K562 (cell line): ENCODE measurements around the gene IL17RC. TPM values are rescaled to one million over a fixed set of nuclear protein-coding genes. Genes with fewer than 3 reads are reported as not detected.
A peak's percentile ranks its signal among the peaks of the same experiment; 100 is the strongest.

Experiments used
- ATAC-seq: fragments of 200-7000 bp; cut with Tn5 transposase; 3 replicates; pipeline ENCODE4 v1.9.1; 2020; ENCODE audit warnings: moderate library complexity
- BruUV-seq: library from RNA; stranded (reverse); fragments of 400-500 nt; replicated peaks from 2 replicates; lab custom pipeline; 2021; lab: Mats Ljungman, UMichigan
- CTCF ChIA-PET: fragments of 300-600 bp; formaldehyde crosslinking; extraction: SDS; loops from one replicate; lab custom pipeline; 2021; ENCODE audit warnings: low intra/inter-chr PET ratio; lab: Yijun Ruan, JAX
- POLR2A ChIA-PET: fragments of 300-600, 350-650 bp; sonication (Branson Sonifier 250); formaldehyde crosslinking; extraction: SDS; loops from one replicate; lab custom pipeline; 2021; ENCODE audit warnings: antibody characterized with exemption, inconsistent platforms; lab: Yijun Ruan, JAX
- DNase-seq, 4 experiments: peaks; one replicate each; pipeline versions ENCODE4 v3.0.0 to v3.0.0-alpha.2; 2011 to 2018; ENCODE audit warnings: low spot score in 3 of 4, mixed read lengths in 3 of 4; ENCODE audit errors: extremely low read depth in 1 of 4
- FAIRE-seq: peaks from 2 replicates; lab custom pipeline; 2011; peaks lifted over from hg19 to GRCh38; lab: Jason Lieb, UNC
- H2AFZ ChIP-seq: 2 replicates; pipeline ENCODE4 v1.6.0; 2011; ENCODE audit warnings: low read depth, low read length, control low read depth, inconsistent platforms
- H3K27ac ChIP-seq: fragments of 200-600 bp; 3 replicates; pipeline ENCODE4 v1.8.0; 2011; ENCODE audit warnings: low read depth, mild to moderate bottlenecking, control low read depth, inconsistent platforms, low read length, moderate library complexity, mixed read lengths; ENCODE audit errors: extremely low read depth
- H3K27me3 ChIP-seq, 2 experiments: fragments of 300-600 bp in 1 of 2; 2 replicates in 1 of 2; 3 replicates in 1 of 2; pipeline versions ENCODE4 v1.6.0 to v1.8.0; 2011; ENCODE audit warnings: inconsistent platforms in 2 of 2, low read length in 2 of 2, mild to moderate bottlenecking in 1 of 2, mixed read lengths in 1 of 2, moderate library complexity in 1 of 2; ENCODE audit not compliant: control insufficient read depth in 2 of 2, insufficient read depth in 2 of 2
- H3K36me3 ChIP-seq: fragments of 300-600 bp; 3 replicates; pipeline ENCODE4 v1.8.0; 2011; ENCODE audit warnings: mild to moderate bottlenecking, low read length, inconsistent platforms; ENCODE audit not compliant: control insufficient read depth, insufficient read depth
- H3K4me1 ChIP-seq, 2 experiments: fragments of 200-600 bp in 1 of 2; replicated peaks in 1 of 2; 2 replicates in 1 of 2; 3 replicates in 1 of 2; pipeline versions ENCODE4 v1.5.1 to v1.8.0; 2011; ENCODE audit warnings: inconsistent platforms in 2 of 2, low read length in 2 of 2, mild to moderate bottlenecking in 1 of 2, mixed read lengths in 1 of 2, moderate library complexity in 1 of 2; ENCODE audit not compliant: control insufficient read depth in 2 of 2, insufficient read depth in 2 of 2
- H3K4me2 ChIP-seq: 2 replicates; pipeline ENCODE4 v1.6.1; 2011; ENCODE audit warnings: low read length, control low read depth, inconsistent platforms, mixed read lengths; ENCODE audit not compliant: insufficient read depth
- H3K4me3 ChIP-seq: fragments of 200-600 bp; sonication (generic), shearing (Covaris generic); 2 replicates; pipeline ENCODE4 v1.5.1; 2016; ENCODE audit warnings: control low read depth, inconsistent platforms
- H3K79me2 ChIP-seq: fragments of 200-600 bp; 3 replicates; pipeline ENCODE4 v1.8.0; 2011; ENCODE audit warnings: low read length, inconsistent platforms; ENCODE audit not compliant: control insufficient read depth, insufficient read depth
- H3K9ac ChIP-seq, 2 experiments: 2 replicates each; pipeline versions ENCODE4 v1.6.0 to v1.6.1; 2011; ENCODE audit warnings: low read depth in 2 of 2, low read length in 2 of 2, control low read depth in 1 of 2, inconsistent platforms in 1 of 2, mild to moderate bottlenecking in 1 of 2, mixed read lengths in 1 of 2; ENCODE audit not compliant: insufficient read depth in 1 of 2
- H3K9me1 ChIP-seq: one replicate; pipeline ENCODE4 v1.6.0; 2011; ENCODE audit warnings: inconsistent platforms, mild to moderate bottlenecking, low read length, moderate library complexity; ENCODE audit not compliant: control insufficient read depth, insufficient read depth
- H3K9me3 ChIP-seq: replicated peaks from 2 replicates; pipeline ENCODE4 v1.5.1; 2011; ENCODE audit warnings: low read depth, low read length, inconsistent platforms; ENCODE audit not compliant: control insufficient read depth, insufficient read depth
- H4K20me1 ChIP-seq: replicated peaks from 2 replicates; pipeline ENCODE4 v1.6.1; 2011; ENCODE audit warnings: low read length, inconsistent platforms, mixed read lengths; ENCODE audit not compliant: control insufficient read depth, insufficient read depth
- CBX8 ChIP-seq: fragments of 200-600 bp; sonication (generic); IDR thresholded peaks from 2 replicates; pipeline ENCODE4 v1.6.1; 2012; ENCODE audit warnings: borderline replicate concordance, mixed run types, low read depth, mild to moderate bottlenecking, moderate library complexity, mixed read lengths, low read length, control low read depth, inconsistent platforms; ENCODE audit not compliant: poor library complexity, severe bottlenecking; ENCODE audit errors: extremely low read depth
- ELF2 ChIP-seq: fragments of 250-450 bp; sonication (Bioruptor Pico); IDR thresholded peaks from 2 replicates; pipeline ENCODE4 v1.5.0; 2021; ENCODE audit warnings: mild to moderate bottlenecking
- FOXJ2 ChIP-seq: fragments of 200-800 bp; sonication (Bioruptor generic); IDR thresholded peaks from 2 replicates; pipeline ENCODE4 v1.6.1; 2016; ENCODE audit warnings: missing genetic modification characterization, missing compliant biosample characterization
- HEY1 ChIP-seq: fragments of 250-450 bp; sonication (Bioruptor Pico); IDR thresholded peaks from 2 replicates; pipeline ENCODE4 v1.5.0; 2020; ENCODE audit warnings: mild to moderate bottlenecking, moderate library complexity, borderline replicate concordance
- RBBP5 ChIP-seq: fragments of 200-600 bp; sonication (generic); IDR thresholded peaks from 2 replicates; pipeline ENCODE4 v1.6.1; 2012; ENCODE audit warnings: borderline replicate concordance, mild to moderate bottlenecking, low read length, control low read depth, inconsistent platforms; ENCODE audit not compliant: insufficient read depth, poor library complexity, severe bottlenecking
- SNAPC5 ChIP-seq: fragments of 250-450 bp; sonication (Bioruptor Pico); IDR thresholded peaks from 2 replicates; pipeline ENCODE4 v1.8.0; 2021; ENCODE audit warnings: moderate library complexity, mild to moderate bottlenecking, inconsistent platforms
- SPI1 ChIP-seq: IDR thresholded peaks from 2 replicates; pipeline ENCODE4 v1.6.1; 2011; ENCODE audit warnings: low read depth, low read length, control low read depth, borderline replicate concordance
- ZFP30 ChIP-seq: fragments of 250-450 bp; sonication (Bioruptor Pico); IDR thresholded peaks from 2 replicates; pipeline ENCODE4 v1.8.0; 2022; ENCODE audit warnings: moderate library complexity, mild to moderate bottlenecking, inconsistent platforms, borderline replicate concordance
- ZNF408 ChIP-seq: fragments of 250-450 bp; sonication (Bioruptor Pico); IDR thresholded peaks from 2 replicates; pipeline ENCODE4 v1.4.0; 2020; ENCODE audit warnings: low read depth, mild to moderate bottlenecking, moderate library complexity
- WGBS: fragments of 100-300 bp; shearing (Covaris generic); methylation state at CpG from one replicate; pipeline ENCODE4 v1.1.6; 2016; ENCODE audit warnings: low coverage, mixed read lengths; ENCODE audit not compliant: insufficient coverage; ENCODE audit errors: missing lambda C conversion rate; 5-methylcytosine and 5-hydroxymethylcytosine counted together
- in situ Hi-C: fragments of 300-500 bp; cut with MboI; formaldehyde crosslinking; loops from 4 replicates; pipeline ENCODE4 v1.15.0; 2018; ENCODE audit warnings: inconsistent platforms, mixed read lengths
- intact Hi-C: fragments of 100-400 bp; cut with micrococcal nuclease; formaldehyde crosslinking; loops from 2 replicates; pipeline ENCODE4 v1.14.2; 2022
- polyA plus RNA-seq, 8 experiments: library from polyadenylated mRNA; depleted of rRNA in 4 of 8; stranded (reverse) in 5 of 8; unstranded in 3 of 8; fragments of >200 nt; fragmentation: Nextera tagmentation in 2 of 8; fragmentation: Illumina TruSeq in 1 of 8; extraction: Ambion mirVana in 2 of 8; extraction: Trizol in 1 of 8; gene quantifications; 2 replicates each; pipeline versions ENCODE4 v1.2.1 to v1.2.3, GENCODE V29; 2011 to 2014; ENCODE audit warnings: inconsistent platforms in 1 of 8, missing spikeins in 1 of 8
- total RNA-seq, 7 experiments: library from RNA; depleted of rRNA in 6 of 7; stranded (reverse); fragments of >200 nt in 6 of 7; fragmentation: Illumina TruSeq in 2 of 7; extraction: Trizol in 2 of 7; gene quantifications; 2 replicates each; pipeline versions ENCODE4 v1.2.1 to v1.2.3, GENCODE V29; 2011 to 2021; ENCODE audit warnings: low replicate concordance in 1 of 7
- TF ChIP-seq, protein P1 (sequence below), 2 experiments: IDR thresholded peaks; 2 replicates each; pipeline ENCODE4 v1.6.1; 2011; ENCODE audit warnings: borderline replicate concordance in 1 of 2, control low read depth in 1 of 2, low read depth in 1 of 2, low read length in 1 of 2, mild to moderate bottlenecking in 1 of 2, mixed read lengths in 1 of 2, moderate library complexity in 1 of 2; ENCODE audit not compliant: insufficient read depth in 1 of 2, insufficient read length in 1 of 2, poor library complexity in 1 of 2, severe bottlenecking in 1 of 2; ENCODE audit errors: extremely low read depth in 1 of 2
- TF ChIP-seq, protein P2 (sequence below): sonication (generic); formaldehyde crosslinking; IDR thresholded peaks from 2 replicates; pipeline ENCODE4 v1.9.0; 2022; ENCODE audit warnings: mild to moderate bottlenecking, missing genetic modification reagents

Gene IL17RC
- total and polyA plus RNA-seq, 9 of the 15 experiments (the other 6 are each of a cell fraction or from before 2014, with no cell fraction given): 0.15 to 11.4 (median 7.1) TPM; not detected in 1

- 45% methylated on average over 7 of the region's 7 CpGs for WGBS
- POLR2A ChIA-PET: interaction anchor here (0.7 to 0.9 kb wide), 2 partner anchors 7 to 77 kb away, joined by 3 read pairs; partner anchors contain the start of genes EMC3 and IL17RC
- H2AFZ ChIP-seq: no peak overlapping the region
- no peak for ATAC-seq
- no peaks in the 10 kb centered on the region for H3K9me1 ChIP-seq
- no peak overlapping the region for H3K4me2 ChIP-seq
- FAIRE-seq: peak; percentile 46
- no peaks in the 10 kb centered on the region for H3K36me3 ChIP-seq
- H3K9ac ChIP-seq: no peak overlapping the region
- intact Hi-C loops: no loop called here
- H3K27me3 ChIP-seq: no peaks in the 10 kb centered on the region
- no TSS peak for BruUV-seq
- H3K4me3 ChIP-seq: no peak overlapping the region
- H3K9me3 ChIP-seq: no peaks in the 10 kb centered on the region
- CTCF ChIA-PET: no interaction called here
- no peaks in the 10 kb centered on the region for H3K79me2 ChIP-seq
- in situ Hi-C loops: no loop called here
- peaks cover 17 to 18% of the 10 kb centered on the region in 2 experiments for H3K4me1 ChIP-seq
- TF ChIP-seq SPI1: peak; percentile 63; the same call in 1 of the 2 replicates
- no peak for TF ChIP-seq FOXJ2 (tag)
- TF ChIP-seq, all 486 proteins: peak for 1
- no peak for DNase-seq
- H4K20me1 ChIP-seq: no peaks in the 10 kb centered on the region
- H3K27ac ChIP-seq: no peak overlapping the region
Measured at GRCh38 chr3:9909221-9910013, 7.5 kb upstream of the IL17RC start.

- POLR2A ChIA-PET: interaction anchor here (0.6 to 3.6 kb wide), 13 partner anchors 9 to 238 kb away, joined by 3 to 28 read pairs (median 3); partner anchors contain the start of genes CRELD1 and IL17RE
- no peak for TF ChIP-seq ELF2 (CRISPR knock-in tag)
- TF ChIP-seq, protein P1, sequence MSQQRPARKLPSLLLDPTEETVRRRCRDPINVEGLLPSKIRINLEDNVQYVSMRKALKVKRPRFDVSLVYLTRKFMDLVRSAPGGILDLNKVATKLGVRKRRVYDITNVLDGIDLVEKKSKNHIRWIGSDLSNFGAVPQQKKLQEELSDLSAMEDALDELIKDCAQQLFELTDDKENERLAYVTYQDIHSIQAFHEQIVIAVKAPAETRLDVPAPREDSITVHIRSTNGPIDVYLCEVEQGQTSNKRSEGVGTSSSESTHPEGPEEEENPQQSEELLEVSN (IDR thresholded peaks at IDR 0.05; ENCODE audit: borderline replicate concordance in 1 of 2, extremely low read depth in 1 of 2, insufficient read depth in 1 of 2, insufficient read length in 1 of 2, low read depth in 1 of 2, low read length in 1 of 2, poor library complexity in 1 of 2, severe bottlenecking in 1 of 2): peak in 1 of 2 experiments; percentile 38
- TF ChIP-seq HEY1 (CRISPR knock-in tag): no peak
- no peak for TF ChIP-seq SNAPC5 (CRISPR knock-in tag)
- no peak for TF ChIP-seq ZFP30 (CRISPR knock-in tag)
- TF ChIP-seq ZNF408: no peak
- no peak for TF ChIP-seq CBX8
- peak; percentile 5 for TF ChIP-seq RBBP5
- TF ChIP-seq, protein P2, sequence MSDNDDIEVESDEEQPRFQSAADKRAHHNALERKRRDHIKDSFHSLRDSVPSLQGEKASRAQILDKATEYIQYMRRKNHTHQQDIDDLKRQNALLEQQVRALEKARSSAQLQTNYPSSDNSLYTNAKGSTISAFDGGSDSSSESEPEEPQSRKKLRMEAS: 0 out of 2 replicates have a peak, but pooled peaks have one; percentile 2
Measured at GRCh38 chr3:9911863-9912262, 5.0 kb upstream of the IL17RC start.

More at GRCh38 chr3:9911863-9912262, 5.0 kb upstream of the IL17RC start:
- in situ Hi-C loops: no loop called here
- WGBS: 13% methylated on average over 8 of the region's 8 CpGs
- peak overlapping the region; percentile 10 to 78; a peak in 1 of 4 replicates for H3K9ac ChIP-seq
- DNase-seq (peak in 1 of 4 experiments; percentile 76), ATAC-seq (peak; percentile 52), FAIRE-seq (peak; percentile 95)
- intact Hi-C loops: no loop called here
- H3K4me1 ChIP-seq: peaks cover 22 to 33% of the 10 kb centered on the region in 2 experiments
- peak overlapping the region; percentile 3 for H2AFZ ChIP-seq
- peak overlapping the region; percentile 47; the same call in 1 of the 2 replicates for H3K4me2 ChIP-seq
- no peaks in the 10 kb centered on the region for H3K27me3 ChIP-seq
- no TSS peak for BruUV-seq
- no peaks in the 10 kb centered on the region for H4K20me1 ChIP-seq
- no peaks in the 10 kb centered on the region for H3K36me3 ChIP-seq
- no peaks in the 10 kb centered on the region for H3K9me3 ChIP-seq
- no peaks in the 10 kb centered on the region for H3K79me2 ChIP-seq
- peak overlapping the region; percentile 45; the same call in 2 of the 3 replicates for H3K27ac ChIP-seq
- no peak overlapping the region for H3K4me3 ChIP-seq
- CTCF ChIA-PET: no interaction called here
- H3K9me1 ChIP-seq: no peaks in the 10 kb centered on the region
